ENCODE measurements around the gene CISH. TPM values are rescaled to one million over a fixed set of nuclear protein-coding genes. Genes with fewer than 3 reads are reported as not detected.

The CISH gene
- total and polyA plus RNA-seq, 4 donors = 4.7 to 32.5 (median 24.3) TPM

- TF ChIP-seq REST (IDR thresholded peaks at IDR 0.05) = no peak
These were observed 47.7 kb downstream of the CISH start (continued) for GRCh38 chr3:50563867-50564266.

GRCh38 chr3:50562861-50563260, 48.7 kb downstream of the CISH start:
- TF ChIP-seq FOXA2 (IDR thresholded peaks at IDR 0.05) = no peak
- TF ChIP-seq MAX (IDR thresholded peaks at IDR 0.05) = no peak
- no peak for TF ChIP-seq FOXA1 (IDR thresholded peaks at IDR 0.05)
- no peak for TF ChIP-seq JUND (IDR thresholded peaks at IDR 0.05)
- no peak for TF ChIP-seq HNF4G (IDR thresholded peaks at IDR 0.05)
- no peak for TF ChIP-seq EGR1 (IDR thresholded peaks at IDR 0.05; ENCODE audit: low read depth in 2 of 2)
- no peak for TF ChIP-seq RAD21 (IDR thresholded peaks at IDR 0.05)
- no peak for TF ChIP-seq YY1 (IDR thresholded peaks at IDR 0.05)
- TF ChIP-seq REST (IDR thresholded peaks at IDR 0.05) = no peak
- no peak for TF ChIP-seq GABPA (IDR thresholded peaks at IDR 0.05 in 1 of 2, conservative IDR thresholded peaks at IDR 0.05 in 1 of 2)
- Histone ChIP-seq H3K4me1 (ENCODE audit: control insufficient read depth in 4 of 4, insufficient read depth in 4 of 4, low read length in 3 of 4) (peaks cover 2 to 12% (median 7%) of the 10 kb centered on the region in 4 donors), H3K27me3 (ENCODE audit: control insufficient read depth in 4 of 4, insufficient read depth in 4 of 4, low read length in 3 of 4) (no peaks in the 10 kb centered on the region), H3K36me3 (ENCODE audit: control insufficient read depth in 4 of 4, insufficient read depth in 3 of 4, low read depth in 1 of 4, low read length in 3 of 4) (no peaks in the 10 kb centered on the region), H3K27ac (ENCODE audit: low read depth in 1 of 2, low read length in 2 of 2) (no peak overlapping the region), H3K4me3 (ENCODE audit: low read depth in 1 of 3, low read length in 3 of 3) (no peak overlapping the region), H3K9me3 (ENCODE audit: control insufficient read depth in 4 of 4, low read length in 3 of 4) (no peaks in the 10 kb centered on the region), H3K9ac (ENCODE audit: low read depth in 1 of 2, low read length in 2 of 2) (no peak overlapping the region)
- WGBS = 88% methylated on average over 2 of the region's 2 CpGs
- DNase-seq (ENCODE audit: low spot score) = no peak

GRCh38 chr3:50559702-50560101, 51.9 kb downstream of the CISH start:
- no peak for DNase-seq (ENCODE audit: low spot score)
- no peak overlapping the region for H3K4me3 ChIP-seq (ENCODE audit: low read depth in 1 of 3, low read length in 3 of 3)
- no peaks in the 10 kb centered on the region for H3K36me3 ChIP-seq (ENCODE audit: control insufficient read depth in 4 of 4, insufficient read depth in 3 of 4, low read depth in 1 of 4, low read length in 3 of 4)
- H3K4me1 ChIP-seq (ENCODE audit: control insufficient read depth in 4 of 4, insufficient read depth in 4 of 4, low read length in 3 of 4) = peaks cover 0 to 2% (median 0%) of the 10 kb centered on the region in 4 donors
- H3K27ac ChIP-seq (ENCODE audit: low read depth in 1 of 2, low read length in 2 of 2) = no peak overlapping the region
- H3K9ac ChIP-seq (ENCODE audit: low read depth in 1 of 2, low read length in 2 of 2) = no peak overlapping the region
- TF ChIP-seq REST (IDR thresholded peaks at IDR 0.05) = no peak
- TF ChIP-seq ATF3 (IDR thresholded peaks at IDR 0.05) = no peak
- no peak for TF ChIP-seq RXRA (IDR thresholded peaks at IDR 0.05)
- TF ChIP-seq ZBTB33 (IDR thresholded peaks at IDR 0.05) = no peak
- no peak for TF ChIP-seq EGR1 (IDR thresholded peaks at IDR 0.05; ENCODE audit: low read depth in 2 of 2)
- TF ChIP-seq FOXA2 (IDR thresholded peaks at IDR 0.05) = no peak
- no peak for TF ChIP-seq HNF4A (conservative IDR thresholded peaks at IDR 0.05)
- TF ChIP-seq SP1 (IDR thresholded peaks at IDR 0.05) = no peak
- TF ChIP-seq NR2F2 (IDR thresholded peaks at IDR 0.05) = no peak
- no peaks in the 10 kb centered on the region for H3K9me3 ChIP-seq (ENCODE audit: control insufficient read depth in 4 of 4, low read length in 3 of 4)
- H3K27me3 ChIP-seq (ENCODE audit: control insufficient read depth in 4 of 4, insufficient read depth in 4 of 4, low read length in 3 of 4) = no peaks in the 10 kb centered on the region

All from liver (tissue), 9 donors.